ENCODE data around the gene SCUBE1. TPM values are rescaled to one million over a fixed set of nuclear protein-coding genes. Genes with fewer than 3 reads are reported as not detected.

SCUBE1 gene
- total and polyA plus RNA-seq, 2 experiments from 2014 or later, result 0.81 to 3.2 TPM

DNA sequence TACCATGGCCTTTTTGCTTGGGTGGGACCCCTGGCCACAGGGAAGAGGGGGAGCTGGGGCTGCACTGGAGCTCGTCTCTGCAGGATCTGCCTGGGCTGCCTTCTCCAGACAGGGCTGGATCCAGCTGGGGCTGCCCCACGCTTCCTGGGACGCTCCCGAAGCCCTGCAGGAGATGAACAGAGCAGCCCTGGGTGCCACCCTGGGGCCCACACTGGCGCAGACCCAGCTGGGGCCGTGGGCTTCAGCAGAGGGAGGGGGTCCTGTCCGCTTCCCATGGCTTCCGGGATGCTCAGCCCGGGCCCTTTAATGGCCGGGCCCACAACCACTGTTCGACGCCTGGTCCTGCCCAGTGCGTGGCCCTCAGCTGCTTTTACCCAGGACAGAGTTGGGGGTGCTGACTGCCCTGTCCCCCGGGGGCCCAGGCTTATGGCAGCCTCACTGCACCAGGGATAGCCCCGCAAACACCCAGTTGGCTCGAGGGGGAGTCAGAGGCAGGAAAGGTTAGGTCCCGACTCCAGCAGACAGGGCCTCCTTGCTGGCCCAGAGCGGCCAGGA, 179.9 kb downstream of the SCUBE1 start (continued):
- TF ChIP-seq ETS1 (IDR thresholded peaks at IDR 0.05) (no peak), JUNB (IDR thresholded peaks at IDR 0.05; ENCODE audit: unreplicated experiment) (no peak), ZNF114 (CRISPR knock-in tag; IDR thresholded peaks at IDR 0.05) (no peak), CREB1 (CRISPR knock-in tag; IDR thresholded peaks at IDR 0.05; ENCODE audit: low read depth) (no peak)
- TF ChIP-seq, protein P1, sequence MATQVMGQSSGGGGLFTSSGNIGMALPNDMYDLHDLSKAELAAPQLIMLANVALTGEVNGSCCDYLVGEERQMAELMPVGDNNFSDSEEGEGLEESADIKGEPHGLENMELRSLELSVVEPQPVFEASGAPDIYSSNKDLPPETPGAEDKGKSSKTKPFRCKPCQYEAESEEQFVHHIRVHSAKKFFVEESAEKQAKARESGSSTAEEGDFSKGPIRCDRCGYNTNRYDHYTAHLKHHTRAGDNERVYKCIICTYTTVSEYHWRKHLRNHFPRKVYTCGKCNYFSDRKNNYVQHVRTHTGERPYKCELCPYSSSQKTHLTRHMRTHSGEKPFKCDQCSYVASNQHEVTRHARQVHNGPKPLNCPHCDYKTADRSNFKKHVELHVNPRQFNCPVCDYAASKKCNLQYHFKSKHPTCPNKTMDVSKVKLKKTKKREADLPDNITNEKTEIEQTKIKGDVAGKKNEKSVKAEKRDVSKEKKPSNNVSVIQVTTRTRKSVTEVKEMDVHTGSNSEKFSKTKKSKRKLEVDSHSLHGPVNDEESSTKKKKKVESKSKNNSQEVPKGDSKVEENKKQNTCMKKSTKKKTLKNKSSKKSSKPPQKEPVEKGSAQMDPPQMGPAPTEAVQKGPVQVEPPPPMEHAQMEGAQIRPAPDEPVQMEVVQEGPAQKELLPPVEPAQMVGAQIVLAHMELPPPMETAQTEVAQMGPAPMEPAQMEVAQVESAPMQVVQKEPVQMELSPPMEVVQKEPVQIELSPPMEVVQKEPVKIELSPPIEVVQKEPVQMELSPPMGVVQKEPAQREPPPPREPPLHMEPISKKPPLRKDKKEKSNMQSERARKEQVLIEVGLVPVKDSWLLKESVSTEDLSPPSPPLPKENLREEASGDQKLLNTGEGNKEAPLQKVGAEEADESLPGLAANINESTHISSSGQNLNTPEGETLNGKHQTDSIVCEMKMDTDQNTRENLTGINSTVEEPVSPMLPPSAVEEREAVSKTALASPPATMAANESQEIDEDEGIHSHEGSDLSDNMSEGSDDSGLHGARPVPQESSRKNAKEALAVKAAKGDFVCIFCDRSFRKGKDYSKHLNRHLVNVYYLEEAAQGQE (IDR thresholded peaks at IDR 0.05; ENCODE audit: unreplicated experiment), result no peak

- H3K27me3 Mint-ChIP-seq (ENCODE audit: insufficient read depth, low read depth, poor library complexity), result peaks cover 11% of the 10 kb centered on the region
- H3K36me3 Mint-ChIP-seq (ENCODE audit: low read depth), result peaks cover 11% of the 10 kb centered on the region
- H3K4me1 Mint-ChIP-seq, result peaks cover 3% of the 10 kb centered on the region; the same call in 2 of the 3 replicates
- Histone ChIP-seq H3K9me2 (ENCODE audit: insufficient read depth) (no peaks in the 10 kb centered on the region), H3K36me3 (ENCODE audit: insufficient read depth) (no peaks in the 10 kb centered on the region), H3K27me3 (ENCODE audit: insufficient read depth) (no peaks in the 10 kb centered on the region), H4K20me1 (replicated peaks; ENCODE audit: insufficient read depth) (no peaks in the 10 kb centered on the region), H3K4me2 (no peak overlapping the region), H3K79me2 (replicated peaks; ENCODE audit: insufficient read depth) (no peaks in the 10 kb centered on the region), H2AFZ (no peak overlapping the region), H3K4me1 (ENCODE audit: insufficient read depth) (no peaks in the 10 kb centered on the region), H3K4me3 (no peak overlapping the region), H3F3A (replicated peaks; ENCODE audit: low read depth) (0 out of 2 replicates have a peak, but pooled peaks cover 5% of the 10 kb centered on the region), H3K27ac (ENCODE audit: low read depth) (no peak overlapping the region)
- H3K27ac Mint-ChIP-seq, result no peak overlapping the region
- peaks cover 3% of the 10 kb centered on the region; the same call in 1 of the 3 replicates for H3K9me3 Mint-ChIP-seq
- no peak overlapping the region for H3K4me3 Mint-ChIP-seq
- ATAC-seq (no peak), DNase-seq (ENCODE audit: low spot score) (no peak)
- TF ChIP-seq ZNF114 (CRISPR knock-in tag; IDR thresholded peaks at IDR 0.05) (no peak), STAT1 (IDR thresholded peaks at IDR 0.05; ENCODE audit: unreplicated experiment) (no peak), NANOG (IDR thresholded peaks at IDR 0.05; ENCODE audit: borderline replicate concordance) (no peak), JUNB (IDR thresholded peaks at IDR 0.05; ENCODE audit: unreplicated experiment) (no peak), EZH2phosphoT487 (IDR thresholded peaks at IDR 0.05; ENCODE audit: unreplicated experiment) (no peak), EZH2 (IDR thresholded peaks at IDR 0.05; ENCODE audit: low read depth, unreplicated experiment) (no peak), ETS1 (IDR thresholded peaks at IDR 0.05) (no peak), POLR2AphosphoS5 (IDR thresholded peaks at IDR 0.05; ENCODE audit: low read depth) (no peak)
- TF ChIP-seq, protein P2, sequence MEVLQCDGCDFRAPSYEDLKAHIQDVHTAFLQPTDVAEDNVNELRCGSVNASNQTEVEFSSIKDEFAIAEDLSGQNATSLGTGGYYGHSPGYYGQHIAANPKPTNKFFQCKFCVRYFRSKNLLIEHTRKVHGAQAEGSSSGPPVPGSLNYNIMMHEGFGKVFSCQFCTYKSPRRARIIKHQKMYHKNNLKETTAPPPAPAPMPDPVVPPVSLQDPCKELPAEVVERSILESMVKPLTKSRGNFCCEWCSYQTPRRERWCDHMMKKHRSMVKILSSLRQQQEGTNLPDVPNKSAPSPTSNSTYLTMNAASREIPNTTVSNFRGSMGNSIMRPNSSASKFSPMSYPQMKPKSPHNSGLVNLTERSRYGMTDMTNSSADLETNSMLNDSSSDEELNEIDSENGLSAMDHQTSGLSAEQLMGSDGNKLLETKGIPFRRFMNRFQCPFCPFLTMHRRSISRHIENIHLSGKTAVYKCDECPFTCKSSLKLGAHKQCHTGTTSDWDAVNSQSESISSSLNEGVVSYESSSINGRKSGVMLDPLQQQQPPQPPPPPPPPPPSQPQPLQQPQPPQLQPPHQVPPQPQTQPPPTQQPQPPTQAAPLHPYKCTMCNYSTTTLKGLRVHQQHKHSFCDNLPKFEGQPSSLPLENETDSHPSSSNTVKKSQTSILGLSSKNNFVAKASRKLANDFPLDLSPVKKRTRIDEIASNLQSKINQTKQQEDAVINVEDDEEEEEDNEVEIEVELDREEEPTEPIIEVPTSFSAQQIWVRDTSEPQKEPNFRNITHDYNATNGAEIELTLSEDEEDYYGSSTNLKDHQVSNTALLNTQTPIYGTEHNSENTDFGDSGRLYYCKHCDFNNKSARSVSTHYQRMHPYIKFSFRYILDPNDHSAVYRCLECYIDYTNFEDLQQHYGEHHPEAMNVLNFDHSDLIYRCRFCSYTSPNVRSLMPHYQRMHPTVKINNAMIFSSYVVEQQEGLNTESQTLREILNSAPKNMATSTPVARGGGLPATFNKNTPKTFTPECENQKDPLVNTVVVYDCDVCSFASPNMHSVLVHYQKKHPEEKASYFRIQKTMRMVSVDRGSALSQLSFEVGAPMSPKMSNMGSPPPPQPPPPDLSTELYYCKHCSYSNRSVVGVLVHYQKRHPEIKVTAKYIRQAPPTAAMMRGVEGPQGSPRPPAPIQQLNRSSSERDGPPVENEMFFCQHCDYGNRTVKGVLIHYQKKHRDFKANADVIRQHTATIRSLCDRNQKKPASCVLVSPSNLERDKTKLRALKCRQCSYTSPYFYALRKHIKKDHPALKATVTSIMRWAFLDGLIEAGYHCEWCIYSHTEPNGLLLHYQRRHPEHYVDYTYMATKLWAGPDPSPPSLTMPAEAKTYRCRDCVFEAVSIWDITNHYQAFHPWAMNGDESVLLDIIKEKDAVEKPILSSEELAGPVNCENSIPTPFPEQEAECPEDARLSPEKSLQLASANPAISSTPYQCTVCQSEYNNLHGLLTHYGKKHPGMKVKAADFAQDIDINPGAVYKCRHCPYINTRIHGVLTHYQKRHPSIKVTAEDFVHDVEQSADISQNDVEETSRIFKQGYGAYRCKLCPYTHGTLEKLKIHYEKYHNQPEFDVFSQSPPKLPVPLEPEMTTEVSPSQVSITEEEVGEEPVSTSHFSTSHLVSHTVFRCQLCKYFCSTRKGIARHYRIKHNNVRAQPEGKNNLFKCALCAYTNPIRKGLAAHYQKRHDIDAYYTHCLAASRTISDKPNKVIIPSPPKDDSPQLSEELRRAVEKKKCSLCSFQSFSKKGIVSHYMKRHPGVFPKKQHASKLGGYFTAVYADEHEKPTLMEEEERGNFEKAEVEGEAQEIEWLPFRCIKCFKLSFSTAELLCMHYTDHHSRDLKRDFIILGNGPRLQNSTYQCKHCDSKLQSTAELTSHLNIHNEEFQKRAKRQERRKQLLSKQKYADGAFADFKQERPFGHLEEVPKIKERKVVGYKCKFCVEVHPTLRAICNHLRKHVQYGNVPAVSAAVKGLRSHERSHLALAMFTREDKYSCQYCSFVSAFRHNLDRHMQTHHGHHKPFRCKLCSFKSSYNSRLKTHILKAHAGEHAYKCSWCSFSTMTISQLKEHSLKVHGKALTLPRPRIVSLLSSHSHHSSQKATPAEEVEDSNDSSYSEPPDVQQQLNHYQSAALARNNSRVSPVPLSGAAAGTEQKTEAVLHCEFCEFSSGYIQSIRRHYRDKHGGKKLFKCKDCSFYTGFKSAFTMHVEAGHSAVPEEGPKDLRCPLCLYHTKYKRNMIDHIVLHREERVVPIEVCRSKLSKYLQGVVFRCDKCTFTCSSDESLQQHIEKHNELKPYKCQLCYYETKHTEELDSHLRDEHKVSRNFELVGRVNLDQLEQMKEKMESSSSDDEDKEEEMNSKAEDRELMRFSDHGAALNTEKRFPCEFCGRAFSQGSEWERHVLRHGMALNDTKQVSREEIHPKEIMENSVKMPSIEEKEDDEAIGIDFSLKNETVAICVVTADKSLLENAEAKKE (CRISPR knock-in tag; IDR thresholded peaks at IDR 0.05), result no peak
These were observed 180.6 kb downstream of the SCUBE1 start for GRCh38 chr22:43162412-43163150.
